Measurements from ENCODE around the gene ADCY10.

GRCh38 chr1:167812972-167813371 is 101.0 kb downstream of the ADCY10 start:
- TF ChIP-seq CTCF (IDR thresholded peaks at IDR 0.05), result no peak
- TF ChIP-seq POLR2A (IDR thresholded peaks at IDR 0.05), result no peak

All from Peyer's patch (tissue), 4 donors.